ENCODE results near the gene USB1. TPM values are rescaled to one million over a fixed set of nuclear protein-coding genes. Genes with fewer than 3 reads are reported as not detected.

The USB1 gene
- total RNA-seq, 1 donor from 2014 or later = 37.9 TPM

DNA sequence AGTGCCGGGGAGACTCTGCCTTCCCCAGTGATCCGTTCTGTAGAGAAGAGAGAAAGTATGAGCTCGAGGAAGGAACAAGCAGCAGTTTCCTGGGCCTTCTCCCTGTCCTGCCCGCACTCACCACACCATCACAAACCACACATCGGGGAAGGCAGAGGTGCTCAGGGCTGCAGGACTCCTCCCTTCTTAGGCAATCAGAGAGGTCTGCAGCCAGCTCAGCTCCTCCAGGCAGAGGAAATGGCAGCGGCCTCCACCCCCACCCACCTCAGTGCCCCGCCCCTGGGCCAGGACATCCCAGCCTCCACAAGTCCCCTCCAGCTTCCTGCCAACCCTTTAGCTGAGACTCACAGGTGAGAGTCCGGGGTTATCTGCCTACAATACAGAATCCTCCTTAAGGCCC, 2.7 kb upstream of the USB1 start:
- Mint-ChIP-seq H3K36me3 (ENCODE audit: low read depth) (peaks cover 7% of the 10 kb centered on the region), H3K27ac (ENCODE audit: unreplicated experiment) (no peak overlapping the region), H3K4me3 (ENCODE audit: unreplicated experiment) (no peak overlapping the region), H3K27me3 (ENCODE audit: low read depth) (no peaks in the 10 kb centered on the region), H3K4me1 (ENCODE audit: low read depth) (peaks cover 27% of the 10 kb centered on the region), H3K9me3 (ENCODE audit: low read depth) (no peaks in the 10 kb centered on the region)
- TF ChIP-seq, protein P1, sequence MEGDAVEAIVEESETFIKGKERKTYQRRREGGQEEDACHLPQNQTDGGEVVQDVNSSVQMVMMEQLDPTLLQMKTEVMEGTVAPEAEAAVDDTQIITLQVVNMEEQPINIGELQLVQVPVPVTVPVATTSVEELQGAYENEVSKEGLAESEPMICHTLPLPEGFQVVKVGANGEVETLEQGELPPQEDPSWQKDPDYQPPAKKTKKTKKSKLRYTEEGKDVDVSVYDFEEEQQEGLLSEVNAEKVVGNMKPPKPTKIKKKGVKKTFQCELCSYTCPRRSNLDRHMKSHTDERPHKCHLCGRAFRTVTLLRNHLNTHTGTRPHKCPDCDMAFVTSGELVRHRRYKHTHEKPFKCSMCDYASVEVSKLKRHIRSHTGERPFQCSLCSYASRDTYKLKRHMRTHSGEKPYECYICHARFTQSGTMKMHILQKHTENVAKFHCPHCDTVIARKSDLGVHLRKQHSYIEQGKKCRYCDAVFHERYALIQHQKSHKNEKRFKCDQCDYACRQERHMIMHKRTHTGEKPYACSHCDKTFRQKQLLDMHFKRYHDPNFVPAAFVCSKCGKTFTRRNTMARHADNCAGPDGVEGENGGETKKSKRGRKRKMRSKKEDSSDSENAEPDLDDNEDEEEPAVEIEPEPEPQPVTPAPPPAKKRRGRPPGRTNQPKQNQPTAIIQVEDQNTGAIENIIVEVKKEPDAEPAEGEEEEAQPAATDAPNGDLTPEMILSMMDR (IDR thresholded peaks at IDR 0.05) = no peak
- peak; percentile 65 for DNase-seq (ENCODE audit: low spot score)

DNA sequence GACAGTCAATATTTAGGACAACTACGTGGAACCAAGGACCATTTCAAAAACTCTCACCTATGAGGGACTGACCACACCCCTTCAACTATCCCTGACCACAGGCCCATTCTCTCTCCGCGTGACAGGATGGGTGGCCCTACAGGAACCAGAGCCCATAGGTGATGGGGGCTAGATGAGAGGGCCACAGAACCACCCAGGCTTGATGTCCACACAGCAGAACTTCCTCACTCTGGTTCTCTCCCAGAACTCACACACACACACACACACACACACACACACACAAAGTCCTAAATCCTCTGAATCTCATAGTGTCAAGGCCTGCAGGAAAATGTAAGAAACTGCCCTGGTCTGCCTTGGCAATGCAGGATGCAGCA, 2.2 kb upstream of the USB1 start:
- Mint-ChIP-seq H3K27me3 (ENCODE audit: low read depth) (no peaks in the 10 kb centered on the region), H3K4me1 (ENCODE audit: low read depth) (peaks cover 27% of the 10 kb centered on the region), H3K36me3 (ENCODE audit: low read depth) (peaks cover 7% of the 10 kb centered on the region), H3K27ac (ENCODE audit: unreplicated experiment) (no peak overlapping the region), H3K9me3 (ENCODE audit: low read depth) (no peaks in the 10 kb centered on the region), H3K4me3 (ENCODE audit: unreplicated experiment) (peak overlapping the region; percentile 75)
- TF ChIP-seq, protein P1 (IDR thresholded peaks at IDR 0.05) = no peak
- peak; percentile 27 for DNase-seq (ENCODE audit: low spot score)

DNA sequence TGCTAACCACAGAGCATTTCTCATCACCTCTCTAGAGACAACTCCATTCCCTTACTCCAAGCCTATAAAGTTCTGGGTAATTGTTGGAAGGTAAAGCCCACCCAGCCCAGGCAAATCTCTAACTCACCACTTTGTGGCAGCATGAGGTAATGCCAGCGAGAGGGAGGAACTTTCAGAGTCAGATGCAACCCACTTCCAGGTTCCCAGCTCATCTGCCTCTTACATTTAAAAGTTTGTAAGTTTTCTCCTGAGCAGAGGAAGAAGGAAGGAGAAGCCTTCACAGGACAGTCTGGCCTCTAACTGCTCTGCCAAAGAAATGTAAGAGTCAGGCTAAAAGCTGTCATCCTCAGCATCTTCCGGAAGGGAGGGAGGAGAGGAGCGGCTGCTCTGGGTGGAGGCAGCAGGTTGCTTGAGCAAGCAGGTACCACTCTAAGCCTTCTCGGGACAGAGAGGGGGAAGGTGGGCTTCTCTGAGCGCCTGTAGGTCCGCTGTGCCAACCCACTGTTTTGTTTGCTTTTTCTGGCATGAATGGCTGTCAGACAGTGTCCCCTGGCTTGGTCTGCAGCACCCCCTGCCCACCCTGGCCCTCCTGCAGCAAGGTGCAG, 1.7 kb upstream of the USB1 start:
- H3K4me3 Mint-ChIP-seq (ENCODE audit: unreplicated experiment) = peak overlapping the region; percentile 75
- H3K27me3 Mint-ChIP-seq (ENCODE audit: low read depth) = no peaks in the 10 kb centered on the region
- H3K9me3 Mint-ChIP-seq (ENCODE audit: low read depth) = no peaks in the 10 kb centered on the region
- H3K27ac Mint-ChIP-seq (ENCODE audit: unreplicated experiment) = peak overlapping the region; percentile 73
- peaks cover 27% of the 10 kb centered on the region for H3K4me1 Mint-ChIP-seq (ENCODE audit: low read depth)
- TF ChIP-seq, protein P1 (IDR thresholded peaks at IDR 0.05) = peak; percentile 30
- H3K36me3 Mint-ChIP-seq (ENCODE audit: low read depth) = peaks cover 8% of the 10 kb centered on the region
- DNase-seq (ENCODE audit: low spot score) = no peak

DNA sequence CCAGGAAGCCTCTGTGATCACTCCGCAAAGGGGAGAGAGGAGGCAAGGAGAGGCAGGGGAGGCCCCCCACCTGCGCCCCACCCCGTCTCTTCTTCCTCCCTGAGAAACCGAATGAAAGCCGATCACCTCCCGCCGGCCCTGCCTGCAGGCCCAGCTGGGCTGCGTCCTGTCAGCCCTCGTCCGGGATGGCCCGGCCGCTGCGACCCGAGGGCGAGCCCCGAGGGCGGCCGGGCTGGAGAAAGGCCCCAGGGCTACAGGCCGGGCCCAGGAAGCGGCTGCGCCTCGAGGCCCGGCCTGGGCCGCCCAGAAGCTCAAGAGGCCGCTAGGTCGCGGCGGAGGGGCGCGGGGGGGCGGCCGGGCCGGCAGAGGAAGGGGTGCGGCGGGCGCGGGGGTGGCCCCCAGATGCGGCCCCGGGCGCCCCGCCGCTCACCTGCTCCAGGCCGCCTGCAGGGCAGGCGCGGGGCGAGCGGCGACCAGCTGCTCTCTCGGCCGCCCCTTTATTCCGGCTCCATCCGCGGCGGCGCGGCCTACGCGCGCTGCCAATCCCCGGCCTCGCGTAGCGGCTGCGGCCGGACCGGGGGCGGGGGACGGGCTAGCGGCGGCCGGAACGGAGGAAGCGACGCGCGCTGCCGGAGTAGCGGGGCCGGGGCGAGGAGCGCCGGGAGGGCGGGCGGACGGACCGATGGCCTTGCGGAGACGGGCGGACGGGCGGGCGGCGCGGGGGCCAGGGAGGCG, 1.1 kb upstream of the USB1 start, which contains the start of gene ZNF319:
TSS of gene ZNF319 (minus strand) at position 702 of the 735 bp plus-strand sequence. CDS start 2,407 bp downstream, outside the sequence.
- Mint-ChIP-seq H3K27ac (ENCODE audit: unreplicated experiment) (peak within 1 kb of the TSS; percentile 73), H3K4me3 (ENCODE audit: unreplicated experiment) (peak within 1 kb of the TSS; percentile 86), H3K36me3 (ENCODE audit: low read depth) (peaks cover 8% of the 10 kb centered on the region), H3K4me1 (ENCODE audit: low read depth) (peaks cover 34% of the 10 kb centered on the region), H3K9me3 (ENCODE audit: low read depth) (no peaks in the 10 kb centered on the region), H3K27me3 (ENCODE audit: low read depth) (no peaks in the 10 kb centered on the region)
- TF ChIP-seq, protein P1 (IDR thresholded peaks at IDR 0.05) = no peak
- DNase-seq (ENCODE audit: low spot score) = no peak

DNA sequence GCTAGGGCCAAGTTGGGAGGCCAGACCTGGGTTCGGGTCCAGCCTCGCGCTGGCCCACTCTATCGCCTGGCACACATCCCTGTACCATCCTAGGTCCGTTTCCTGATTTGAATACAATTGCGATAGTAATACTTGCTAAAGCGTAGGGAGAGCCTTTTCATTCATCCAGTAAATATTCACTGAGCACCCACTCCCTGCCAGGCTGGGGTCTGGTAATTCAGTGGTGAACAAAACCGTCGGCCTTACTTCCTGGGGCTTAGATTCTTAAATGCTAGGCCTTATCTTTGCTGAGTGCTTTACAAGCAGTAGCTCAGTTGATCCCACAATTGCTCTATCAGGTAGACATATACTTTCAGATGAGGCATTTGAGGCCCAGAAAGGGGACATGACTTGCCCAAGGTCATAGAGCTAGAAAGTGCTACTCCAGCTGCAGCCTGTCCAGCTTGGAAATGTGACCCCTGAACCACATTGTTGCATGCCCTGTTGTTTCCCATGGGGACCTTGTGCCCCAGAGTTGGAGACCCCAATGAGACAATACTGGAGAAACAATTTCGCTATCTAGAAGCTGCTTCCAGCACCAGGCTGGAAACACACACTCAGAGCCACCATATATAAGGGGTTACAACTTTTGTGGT, 691 bp downstream of the USB1 start:
- H3K9me3 Mint-ChIP-seq (ENCODE audit: low read depth) = no peaks in the 10 kb centered on the region
- TF ChIP-seq, protein P1 (IDR thresholded peaks at IDR 0.05) = no peak
- H3K4me1 Mint-ChIP-seq (ENCODE audit: low read depth) = peaks cover 36% of the 10 kb centered on the region
- peaks cover 6% of the 10 kb centered on the region for H3K36me3 Mint-ChIP-seq (ENCODE audit: low read depth)
- no peaks in the 10 kb centered on the region for H3K27me3 Mint-ChIP-seq (ENCODE audit: low read depth)
- peak overlapping the region; percentile 86 for H3K4me3 Mint-ChIP-seq (ENCODE audit: unreplicated experiment)
- no peak for DNase-seq (ENCODE audit: low spot score)
- H3K27ac Mint-ChIP-seq (ENCODE audit: unreplicated experiment) = no peak overlapping the region
